GM12865 (cell line): ENCODE measurements around the gene PCID2.
"Not testable (repeated sequence)": the region's sequence is repeated elsewhere in the genome, so short reads cannot be mapped to it uniquely, and the experiment has no call there.

Experiments used
- DNase-seq: peaks from one replicate; pipeline ENCODE4 v3.0.0; 2010; ENCODE audit warnings: low read depth
- H3K4me3 ChIP-seq: 2 replicates; pipeline ENCODE4 v1.5.1; 2011; ENCODE audit warnings: mild to moderate bottlenecking, low read depth, low read length, control low read depth
- CTCF ChIP-seq: IDR thresholded peaks from 2 replicates; pipeline ENCODE4 v1.5.1; 2011; ENCODE audit warnings: low read length, control low read depth, low read depth, inconsistent platforms; ENCODE audit not compliant: insufficient read depth; ENCODE audit errors: missing control alignments

Gene PCID2

GRCh38 chr13:113166681-113167080 is 41.8 kb downstream of the PCID2 start:
- TF ChIP-seq CTCF, result no peak
- no peak for DNase-seq
- H3K4me3 ChIP-seq, result no peak overlapping the region

GRCh38 chr13:113166266-113166665 is 42.2 kb downstream of the PCID2 start:
- DNase-seq, result no peak
- no peak overlapping the region for H3K4me3 ChIP-seq
- TF ChIP-seq CTCF, result no peak

- DNase-seq, result no peak
- no peak overlapping the region for H3K4me3 ChIP-seq
- TF ChIP-seq CTCF, result no peak
Measured at GRCh38 chr13:113164492-113164891, 44.0 kb downstream of the PCID2 start.

GRCh38 chr13:113162783-113163685 is 45.4 kb downstream of the PCID2 start:
- no peak overlapping the region for H3K4me3 ChIP-seq
- no peak for TF ChIP-seq CTCF
- no peak for DNase-seq

- not testable (repeated sequence) for DNase-seq, H3K4me3 ChIP-seq
Measured at GRCh38 chr13:113161975-113162374, 46.5 kb downstream of the PCID2 start.

- no peak overlapping the region for H3K4me3 ChIP-seq
- no peak for DNase-seq
- TF ChIP-seq CTCF, result no peak
Measured at GRCh38 chr13:113161433-113161832, 47.0 kb downstream of the PCID2 start.

- H3K4me3 ChIP-seq, result no peak overlapping the region
- no peak for DNase-seq
- no peak for TF ChIP-seq CTCF
Measured at GRCh38 chr13:113160983-113161382, 47.5 kb downstream of the PCID2 start.
